SK-N-MC (cell line): Measurements from ENCODE around the gene TMEM119.
A peak's percentile ranks its signal among the peaks of the same experiment; 100 is the strongest.
"Not testable (repeated sequence)": the region's sequence is repeated elsewhere in the genome, so short reads cannot be mapped to it uniquely, and the experiment has no call there.

Experiments used
- DNase-seq: peaks from one replicate; pipeline ENCODE4 v3.0.0-alpha.2; 2011; ENCODE audit warnings: low read depth, low spot score
- H3K27ac ChIP-seq: fragments of 200-600 bp; sonication (generic); 2 replicates; pipeline ENCODE4 v1.5.1; 2016; ENCODE audit warnings: mixed run types
- H3K36me3 ChIP-seq: fragments of 200-600 bp; sonication (generic); 2 replicates; pipeline ENCODE4 v1.6.1; 2017; ENCODE audit warnings: antibody characterized with exemption, low read length, mixed read lengths; ENCODE audit not compliant: insufficient read depth
- H3K4me3 ChIP-seq: fragments of 200-600 bp; sonication (generic); 2 replicates; pipeline ENCODE4 v1.5.1; 2016
- H3K9ac ChIP-seq: fragments of 200-600 bp; sonication (generic); 2 replicates; pipeline ENCODE4 v1.8.0; 2017; ENCODE audit warnings: mixed run types, mixed read lengths; ENCODE audit not compliant: insufficient read length
- H3K9me3 ChIP-seq: fragments of 200-600 bp; sonication (generic); 2 replicates; pipeline ENCODE4 v1.6.1; 2017; ENCODE audit warnings: low read depth, mild to moderate bottlenecking, antibody characterized with exemption, low read length, moderate library complexity, mixed read lengths
- EZH2 ChIP-seq: fragments of 200-600 bp; sonication (generic); IDR thresholded peaks from one replicate; pipeline ENCODE4 v1.6.1; 2017; ENCODE audit warnings: antibody characterized with exemption
- FOXP2 ChIP-seq: optimal IDR thresholded peaks from 2 replicates; pipeline ENCODE3; 2011; ENCODE audit warnings: mild to moderate bottlenecking, moderate library complexity; ENCODE audit not compliant: insufficient read depth; ENCODE audit errors: extremely low read length, control extremely low read depth
- POLR2AphosphoS5 ChIP-seq: IDR thresholded peaks from 2 replicates; pipeline ENCODE4 v1.6.1; 2012; ENCODE audit warnings: mild to moderate bottlenecking, low read depth, low read length, borderline replicate concordance

TMEM119 gene

DNA sequence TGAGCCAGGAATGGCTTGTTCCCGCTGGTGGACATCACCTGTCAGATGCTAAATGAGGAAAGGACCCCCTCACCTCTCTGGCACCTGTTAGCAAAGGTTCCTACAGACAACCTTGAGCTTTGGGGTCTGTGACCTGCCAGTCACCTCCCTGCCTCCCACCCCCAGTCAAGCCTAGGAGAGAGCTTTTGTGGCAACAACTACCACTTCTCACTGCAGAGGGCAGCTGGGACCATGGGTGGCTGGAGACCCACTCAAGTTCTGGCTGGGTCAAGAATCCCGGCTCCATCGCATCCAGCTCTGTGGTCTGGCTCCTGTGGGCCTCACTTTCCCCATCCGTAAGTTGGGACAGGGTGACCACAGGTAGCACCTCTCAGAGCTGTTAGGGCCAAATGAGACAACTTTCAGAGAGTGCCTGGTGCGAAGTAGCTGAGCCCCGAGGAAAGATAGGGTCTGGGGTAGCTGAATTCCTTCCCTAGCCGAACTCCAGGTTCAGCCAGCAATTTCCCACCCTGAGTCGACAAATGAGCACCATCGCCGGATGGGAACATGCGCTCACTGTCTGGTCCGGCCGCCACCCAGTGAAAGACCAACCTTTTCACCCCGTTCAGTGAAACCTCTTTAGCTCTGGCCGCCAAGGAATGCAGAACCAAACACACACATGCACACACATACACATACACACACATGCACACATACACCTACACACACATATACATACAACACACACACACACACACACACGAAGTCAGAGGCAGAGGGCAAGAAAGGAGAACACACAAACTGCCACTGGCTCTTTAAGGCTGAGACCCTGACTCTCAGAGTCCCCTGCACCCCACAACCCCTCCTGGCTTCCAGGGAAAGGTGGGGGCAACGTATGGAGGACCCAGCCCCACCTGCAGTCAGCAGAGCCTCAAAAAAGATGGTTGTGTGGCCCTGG, 1.9 kb downstream of the TMEM119 start:
- Histone ChIP-seq H3K36me3 (no peaks in the 10 kb centered on the region), H3K27ac (no peak overlapping the region), H3K9ac (no peak overlapping the region), H3K9me3 (no peaks in the 10 kb centered on the region), H3K4me3 (peak overlapping the region; percentile 67)
- no peak for TF ChIP-seq EZH2
- TF ChIP-seq POLR2AphosphoS5: no peak
- TF ChIP-seq FOXP2: no peak
- no peak for DNase-seq

DNA sequence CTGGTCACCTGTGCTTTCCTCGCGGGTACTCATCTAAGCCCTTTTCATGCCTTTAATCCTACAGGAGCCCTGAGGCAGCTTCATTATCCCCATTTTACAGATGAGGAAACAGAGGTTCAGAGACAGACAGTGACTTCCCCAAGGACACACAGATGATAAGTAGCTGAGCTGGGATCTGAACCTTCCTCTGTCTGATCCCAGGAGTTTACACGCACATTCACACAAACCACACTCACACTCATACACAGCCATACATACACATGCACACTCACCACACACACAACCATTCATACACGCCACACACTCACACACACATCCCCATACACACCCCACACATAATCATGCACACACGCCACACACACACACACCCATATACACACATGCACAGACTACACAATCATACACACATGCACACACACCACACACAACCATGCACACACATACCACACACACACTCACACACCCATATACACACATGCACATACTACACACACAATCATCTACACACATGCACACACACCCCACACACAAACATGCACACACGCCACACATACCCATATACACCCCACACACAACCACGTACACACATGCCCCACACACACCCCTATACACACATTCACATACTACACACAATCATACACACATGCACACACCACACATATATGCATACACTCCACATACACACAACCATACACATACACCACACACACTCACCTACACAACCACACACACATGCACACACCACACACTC, 2.7 kb downstream of the TMEM119 start:
- Histone ChIP-seq H3K9me3 (no peaks in the 10 kb centered on the region), H3K36me3 (no peaks in the 10 kb centered on the region), H3K4me3 (no peak overlapping the region; the same call in 1 of the 2 replicates), H3K9ac (no peak overlapping the region), H3K27ac (no peak overlapping the region)
- no peak for TF ChIP-seq FOXP2
- TF ChIP-seq POLR2AphosphoS5: no peak
- no peak for TF ChIP-seq EZH2
- DNase-seq: no peak

DNA sequence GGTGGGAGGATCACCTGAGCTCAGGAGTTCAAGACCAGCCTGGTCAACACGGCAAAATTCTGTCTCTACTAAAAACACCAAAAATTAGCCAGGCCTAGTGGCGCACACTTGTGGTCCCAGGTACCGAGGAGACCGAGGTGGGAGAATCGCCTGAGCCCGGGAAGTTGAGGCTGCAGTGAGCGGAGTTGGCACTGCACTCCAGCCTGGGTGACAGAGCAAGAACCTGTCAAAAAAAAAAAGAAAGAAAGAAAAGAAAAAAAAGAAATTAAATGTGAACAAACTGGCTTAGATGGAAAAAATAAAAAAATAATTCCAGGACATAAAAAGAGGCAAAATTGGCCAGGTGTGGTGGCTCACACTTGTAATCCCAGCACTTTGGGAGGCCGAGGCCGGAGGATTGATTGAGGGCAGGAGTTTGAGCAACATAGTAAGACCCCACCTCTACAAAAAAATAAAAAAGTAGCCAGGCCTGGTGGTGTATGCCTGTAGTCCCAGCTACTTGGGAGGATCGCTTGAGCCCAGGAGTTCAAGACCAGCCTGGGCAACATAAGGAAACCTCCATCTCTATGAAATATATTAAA, 3.5 kb downstream of the TMEM119 start:
- Histone ChIP-seq H3K27ac (no peak overlapping the region), H3K4me3 (no peak overlapping the region), H3K9me3 (no peaks in the 10 kb centered on the region), H3K9ac (no peak overlapping the region), H3K36me3 (no peaks in the 10 kb centered on the region)
- no peak for TF ChIP-seq FOXP2
- no peak for TF ChIP-seq POLR2AphosphoS5
- no peak for TF ChIP-seq EZH2
- DNase-seq: no peak

DNA sequence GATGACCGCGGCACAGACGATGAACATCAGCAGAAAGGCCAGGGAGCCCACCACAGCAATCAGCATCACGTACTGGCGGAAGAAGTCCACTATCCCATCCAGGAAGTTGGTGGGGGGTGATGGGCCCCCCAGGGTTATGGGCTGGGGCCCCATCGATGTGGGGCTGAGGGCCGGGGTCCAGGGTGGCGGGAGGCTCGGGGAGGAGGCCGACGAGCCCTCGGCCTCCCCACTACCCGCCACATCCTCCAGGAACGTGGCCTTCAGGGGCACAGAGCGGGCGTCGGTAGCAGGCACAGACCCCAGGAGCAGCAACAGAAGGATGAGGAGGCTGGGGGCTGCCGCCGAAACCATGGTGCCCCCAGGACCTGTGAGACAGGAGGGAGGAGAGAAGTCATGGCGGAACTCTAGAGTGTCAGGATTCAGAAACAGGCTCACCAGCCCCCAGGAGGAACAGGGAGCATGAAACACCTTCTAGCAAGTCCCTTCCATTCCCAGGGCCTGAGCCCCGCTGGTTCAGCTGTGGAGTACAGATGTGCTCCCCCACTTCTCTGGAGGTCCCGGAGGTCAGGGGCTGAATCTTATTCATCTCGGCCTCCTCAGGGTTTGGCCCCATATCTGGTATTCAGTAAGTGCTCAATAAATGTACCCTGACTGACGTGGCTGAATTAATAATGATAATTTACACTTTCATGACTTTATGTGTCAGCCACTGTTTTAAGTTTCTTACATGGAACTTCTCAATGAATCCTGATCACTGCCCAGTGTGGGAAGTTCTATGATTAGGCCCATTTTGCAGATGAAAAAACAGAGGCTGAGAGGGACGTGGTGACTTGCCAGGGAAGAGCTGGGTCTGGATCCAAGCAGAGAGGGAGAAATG, 5.6 kb downstream of the TMEM119 start:
- Histone ChIP-seq H3K27ac (0 out of 2 replicates have a peak overlapping the region, but pooled peaks have one; percentile 25), H3K36me3 (no peaks in the 10 kb centered on the region), H3K4me3 (no peak overlapping the region), H3K9me3 (no peaks in the 10 kb centered on the region), H3K9ac (no peak overlapping the region)
- no peak for DNase-seq
- TF ChIP-seq EZH2 (no peak), FOXP2 (no peak), POLR2AphosphoS5 (no peak)

DNA sequence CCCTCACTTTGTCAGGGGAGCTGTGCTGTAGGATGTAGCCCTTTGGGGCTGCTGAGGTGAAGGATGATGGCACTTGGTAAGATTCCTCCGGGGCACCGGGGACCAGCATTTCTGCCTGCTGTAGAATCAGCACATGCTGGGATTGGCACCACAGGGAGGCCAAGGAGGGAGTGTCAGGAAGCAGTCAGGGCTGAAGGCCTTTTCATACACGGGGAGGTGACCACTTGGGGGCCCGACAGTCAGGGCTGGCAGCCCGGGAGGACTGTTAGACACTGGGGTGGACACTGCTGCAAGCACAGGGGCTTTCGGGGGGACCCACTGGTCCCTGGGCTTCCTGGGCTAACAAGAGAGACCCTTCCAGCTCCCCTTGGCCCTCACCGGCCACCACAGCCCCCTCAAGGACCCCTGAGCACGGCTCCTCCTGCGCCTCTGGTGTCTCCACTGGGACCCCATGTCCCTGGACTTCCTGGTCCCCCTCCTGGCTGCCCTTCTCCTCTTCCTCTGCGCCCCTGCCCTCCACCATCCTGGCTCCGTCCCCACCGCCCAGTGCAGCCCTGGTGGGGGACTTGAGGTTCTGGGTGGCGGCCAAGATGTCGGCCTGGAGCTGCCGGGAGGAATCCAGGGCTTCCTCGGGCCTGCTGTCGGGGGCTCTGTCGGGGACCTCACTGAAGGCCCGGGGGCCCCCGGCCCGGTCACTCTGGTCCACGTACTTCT, 6.5 kb downstream of the TMEM119 start:
- no peak overlapping the region for H3K9ac ChIP-seq
- TF ChIP-seq EZH2 (no peak), POLR2AphosphoS5 (no peak), FOXP2 (no peak)
- DNase-seq: no peak
- H3K36me3 ChIP-seq: no peaks in the 10 kb centered on the region
- peak overlapping the region; percentile 83; the same call in 1 of the 2 replicates for H3K27ac ChIP-seq
- no peak overlapping the region for H3K4me3 ChIP-seq
- H3K9me3 ChIP-seq: no peaks in the 10 kb centered on the region

DNA sequence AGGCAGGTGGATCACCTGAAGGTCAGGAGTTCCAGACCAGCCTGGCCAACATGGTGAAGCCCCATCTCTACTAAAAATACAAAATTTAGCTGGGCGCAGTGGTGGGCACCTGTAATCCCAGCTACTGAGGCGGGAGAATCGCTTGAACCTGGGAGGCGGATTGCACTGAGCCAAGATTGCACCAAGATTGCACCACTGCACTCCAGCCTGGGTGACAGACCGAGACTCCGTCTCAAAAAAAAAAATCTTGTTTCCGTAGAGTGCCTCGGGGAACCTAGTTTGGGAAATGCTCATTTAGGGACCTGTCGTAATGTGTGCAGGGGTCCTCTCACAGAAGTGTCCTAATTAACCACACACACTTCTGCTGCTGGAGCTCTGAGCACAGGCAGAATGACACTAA, 7.4 kb downstream of the TMEM119 start:
- peak overlapping the region; percentile 87 for H3K27ac ChIP-seq
- H3K9me3 ChIP-seq, H3K36me3 ChIP-seq, DNase-seq, H3K4me3 ChIP-seq, H3K9ac ChIP-seq: not testable (repeated sequence)

DNA sequence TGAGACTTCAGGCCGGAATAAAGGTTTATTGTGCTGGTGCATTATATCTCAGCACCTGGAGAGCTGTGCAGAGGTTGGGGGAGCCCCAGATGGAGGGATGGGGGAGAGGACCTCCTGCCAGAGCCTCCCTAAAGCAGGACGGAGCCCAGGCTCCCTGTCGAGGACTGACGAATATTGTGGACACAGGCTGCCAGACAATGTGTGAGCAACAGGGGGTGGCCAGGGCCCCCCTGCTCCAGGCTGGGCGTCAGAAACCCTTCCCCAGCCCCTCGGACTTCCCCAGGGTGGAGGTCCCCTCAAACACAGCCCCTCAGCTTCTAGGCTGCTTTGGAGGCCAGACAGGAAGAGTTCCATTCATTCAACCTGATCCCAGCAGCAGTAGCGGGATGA, 8.0 kb downstream of the TMEM119 start:
- peak overlapping the region; percentile 87; the same call in 1 of the 2 replicates for H3K27ac ChIP-seq
- peak overlapping the region; percentile 32 for H3K9ac ChIP-seq
- no peak for DNase-seq
- H3K36me3 ChIP-seq: no peaks in the 10 kb centered on the region
- peak overlapping the region; percentile 65 for H3K4me3 ChIP-seq
- no peak for TF ChIP-seq FOXP2
- no peak for TF ChIP-seq EZH2
- no peak for TF ChIP-seq POLR2AphosphoS5
- no peaks in the 10 kb centered on the region for H3K9me3 ChIP-seq
